H1 (cell line): Measurements from ENCODE around the gene PHF14. TPM values are rescaled to one million over a fixed set of nuclear protein-coding genes. Genes with fewer than 3 reads are reported as not detected.

ENCODE experiments used
- CTCF ChIA-PET: fragments of 300-600 bp; sonication (Branson Sonifier 250); formaldehyde crosslinking; loops from one replicate; lab custom pipeline; 2021; ENCODE audit not compliant: partially characterized antibody; lab: Charles Lee
- POLR2A ChIA-PET: fragments of 300-600 bp; sonication (Branson Sonifier 250); formaldehyde crosslinking; loops from one replicate; lab custom pipeline; 2021; ENCODE audit warnings: inconsistent platforms; ENCODE audit not compliant: partially characterized antibody; lab: Charles Lee
- DNase-seq, 2 experiments: peaks; one replicate each; pipeline versions ENCODE4 v3.0.0 to v3.0.0-alpha.2; 2010 to 2022; ENCODE audit warnings: low spot score in 2 of 2, low read depth in 1 of 2, mixed read lengths in 1 of 2
- FAIRE-seq: peaks from 2 replicates; lab custom pipeline; 2011; peaks lifted over from hg19 to GRCh38; lab: Jason Lieb, UNC
- H2AFZ ChIP-seq: 2 replicates; pipeline ENCODE4 v1.8.1; 2012; ENCODE audit warnings: low read length, inconsistent platforms
- H2AK5ac ChIP-seq: 2 replicates; pipeline ENCODE4 v1.6.1; 2013; ENCODE audit warnings: low read depth, low read length
- H2BK120ac ChIP-seq: replicated peaks from 2 replicates; pipeline ENCODE3; 2013; ENCODE audit warnings: low read depth, low read length, inconsistent platforms
- H2BK12ac ChIP-seq: 2 replicates; pipeline ENCODE4 v1.6.1; 2013; ENCODE audit warnings: low read depth, low read length
- H2BK15ac ChIP-seq: 2 replicates; pipeline ENCODE4 v1.6.1; 2013; ENCODE audit warnings: low read length
- H2BK20ac ChIP-seq: 2 replicates; pipeline ENCODE4 v1.6.1; 2013; ENCODE audit warnings: low read length
- H2BK5ac ChIP-seq: 2 replicates; pipeline ENCODE4 v1.6.1; 2013; ENCODE audit warnings: low read depth, low read length
- H3K14ac ChIP-seq: 2 replicates; pipeline ENCODE4 v1.6.1; 2013; ENCODE audit warnings: inconsistent platforms; ENCODE audit not compliant: insufficient read length
- H3K18ac ChIP-seq: 2 replicates; pipeline ENCODE4 v1.6.1; 2013; ENCODE audit warnings: low read length; ENCODE audit errors: extremely low read depth
- H3K23ac ChIP-seq: 2 replicates; pipeline ENCODE4 v1.6.1; 2013; ENCODE audit warnings: inconsistent platforms; ENCODE audit not compliant: insufficient read length
- H3K23me2 ChIP-seq: 2 replicates; pipeline ENCODE4 v1.6.1; 2013; ENCODE audit warnings: low read depth, low read length
- H3K27ac ChIP-seq: 2 replicates; pipeline ENCODE4 v1.6.1; 2011; ENCODE audit warnings: low read depth, low read length, inconsistent platforms
- H3K27me3 ChIP-seq, 4 experiments: replicated peaks in 1 of 4; 1 replicate in 1 of 4; 2 replicates in 3 of 4; pipeline versions ENCODE4 v1.6.1 to v1.8.1; 2011 to 2013; ENCODE audit warnings: low read length in 3 of 4, mild to moderate bottlenecking in 3 of 4, inconsistent platforms in 2 of 4, mixed read lengths in 2 of 4, moderate library complexity in 1 of 4; ENCODE audit not compliant: control insufficient read depth in 3 of 4, insufficient read depth in 3 of 4; ENCODE audit errors: extremely low read depth in 1 of 4
- H3K36me3 ChIP-seq, 4 experiments: 2 replicates each; pipeline versions ENCODE4 v1.6.1 to v1.8.1; 2011 to 2013; ENCODE audit warnings: mild to moderate bottlenecking in 4 of 4, low read length in 3 of 4, moderate library complexity in 2 of 4, control low read depth in 1 of 4, inconsistent platforms in 1 of 4; ENCODE audit not compliant: insufficient read depth in 4 of 4, control insufficient read depth in 2 of 4
- H3K4ac ChIP-seq: replicated peaks from 2 replicates; pipeline ENCODE3; 2013; ENCODE audit warnings: low read length, low read depth, mixed read lengths, inconsistent platforms; ENCODE audit not compliant: insufficient read length
- H3K4me1 ChIP-seq, 4 experiments: replicated peaks in 1 of 4; 1 replicate in 1 of 4; 2 replicates in 3 of 4; pipeline versions ENCODE4 v1.6.1 to v1.8.1; 2011 to 2013; ENCODE audit warnings: low read length in 3 of 4, inconsistent platforms in 2 of 4, mixed read lengths in 1 of 4; ENCODE audit not compliant: insufficient read depth in 4 of 4, control insufficient read depth in 3 of 4
- H3K4me2 ChIP-seq, 2 experiments: 2 replicates each; pipeline versions ENCODE4 v1.6.1 to v1.8.1; 2011 to 2013; ENCODE audit warnings: low read depth in 2 of 2, low read length in 2 of 2, control low read depth in 1 of 2, inconsistent platforms in 1 of 2, mild to moderate bottlenecking in 1 of 2; ENCODE audit not compliant: insufficient read depth in 1 of 2
- H3K4me3 ChIP-seq, 4 experiments: fragments of 200-600, 300-600 bp in 1 of 4; sonication (generic), shearing (Covaris generic), sonication (Bioruptor Twin) in 1 of 4; 2 replicates each; pipeline versions ENCODE4 v1.5.1 to v1.8.1; 2011 to 2016; ENCODE audit warnings: low read length in 4 of 4, low read depth in 3 of 4, control low read depth in 2 of 4, inconsistent platforms in 2 of 4, mild to moderate bottlenecking in 2 of 4, mixed read lengths in 1 of 4, moderate library complexity in 1 of 4; ENCODE audit not compliant: insufficient read depth in 2 of 4; ENCODE audit errors: extremely low read depth in 1 of 4
- H3K56ac ChIP-seq: replicated peaks from 2 replicates; pipeline ENCODE3; 2013; ENCODE audit warnings: low read depth, mild to moderate bottlenecking, mixed read lengths, low read length, inconsistent platforms; ENCODE audit not compliant: insufficient read length
- H3K79me1 ChIP-seq: 2 replicates; pipeline ENCODE4 v1.6.1; 2013; ENCODE audit warnings: low read depth, low read length, control low read depth
- H3K79me2 ChIP-seq, 2 experiments: 2 replicates each; pipeline versions ENCODE4 v1.6.1 to v1.8.1; 2012 to 2013; ENCODE audit warnings: low read length in 2 of 2, mild to moderate bottlenecking in 2 of 2, inconsistent platforms in 1 of 2; ENCODE audit not compliant: insufficient read depth in 2 of 2, control insufficient read depth in 1 of 2
- H3K9ac ChIP-seq, 4 experiments: replicated peaks in 1 of 4; 1 replicate in 1 of 4; 2 replicates in 3 of 4; pipeline versions ENCODE4 v1.6.1 to v1.8.1; 2011 to 2013; ENCODE audit warnings: low read depth in 3 of 4, low read length in 3 of 4, control low read depth in 2 of 4, mild to moderate bottlenecking in 2 of 4, moderate library complexity in 2 of 4, inconsistent platforms in 1 of 4; ENCODE audit errors: extremely low read depth in 1 of 4
- H3K9me3 ChIP-seq, 2 experiments: 2 replicates each; pipeline versions ENCODE4 v1.6.1 to v1.8.1; 2012 to 2013; ENCODE audit warnings: mild to moderate bottlenecking in 2 of 2, moderate library complexity in 2 of 2, control low read depth in 1 of 2, inconsistent platforms in 1 of 2, low read depth in 1 of 2, low read length in 1 of 2, mixed read lengths in 1 of 2; ENCODE audit not compliant: insufficient read depth in 2 of 2
- H4K20me1 ChIP-seq, 2 experiments: replicated peaks in 1 of 2; 2 replicates each; pipeline versions ENCODE3 to v1.8.1; 2011 to 2013; ENCODE audit warnings: inconsistent platforms in 2 of 2, low read length in 2 of 2, mild to moderate bottlenecking in 1 of 2; ENCODE audit not compliant: insufficient read depth in 2 of 2, control insufficient read depth in 1 of 2
- H4K5ac ChIP-seq: 2 replicates; pipeline ENCODE4 v1.6.1; 2013; ENCODE audit warnings: low read length, low read depth, mixed read lengths, inconsistent platforms; ENCODE audit not compliant: insufficient read length
- H4K8ac ChIP-seq: 2 replicates; pipeline ENCODE4 v1.8.0; 2013; ENCODE audit warnings: mild to moderate bottlenecking, moderate library complexity, low read length, inconsistent platforms; ENCODE audit not compliant: insufficient read depth; ENCODE audit errors: extremely low read depth
- H4K91ac ChIP-seq: replicated peaks from 2 replicates; pipeline ENCODE3; 2013; ENCODE audit warnings: low read length, mixed read lengths, inconsistent platforms; ENCODE audit not compliant: insufficient read length
- ASH2L ChIP-seq: fragments of 200-600, 300-600 bp; sonication (generic); IDR thresholded peaks from one replicate; pipeline ENCODE4 v1.7.1; 2017; ENCODE audit warnings: low read length
- BRCA1 ChIP-seq: IDR thresholded peaks from 2 replicates; pipeline ENCODE4 v1.6.1; 2012; ENCODE audit warnings: low read depth, low read length, improper control_type of control experiment
- CHD1 ChIP-seq: IDR thresholded peaks from 2 replicates; pipeline ENCODE4 v1.6.1; 2012; ENCODE audit warnings: low read depth, low read length, improper control_type of control experiment
- GABPA ChIP-seq: IDR thresholded peaks from 2 replicates; pipeline ENCODE4 v1.6.1; 2011; ENCODE audit warnings: mild to moderate bottlenecking, low read length, moderate library complexity, borderline replicate concordance; ENCODE audit not compliant: insufficient read depth
- POLR2A ChIP-seq, 2 experiments: IDR thresholded peaks; 1 replicate in 1 of 2; 2 replicates in 1 of 2; pipeline ENCODE4 v1.6.1; 2011; ENCODE audit warnings: low read depth in 2 of 2, low read length in 2 of 2, mild to moderate bottlenecking in 2 of 2; ENCODE audit errors: control extremely low read depth in 1 of 2
- POU5F1 ChIP-seq: IDR thresholded peaks from 2 replicates; pipeline ENCODE4 v1.6.1; 2011; ENCODE audit warnings: low read depth, mild to moderate bottlenecking, low read length, moderate library complexity
- RAD21 ChIP-seq, 2 experiments: IDR thresholded peaks in 1 of 2; conservative IDR thresholded peaks in 1 of 2; 2 replicates each; pipeline ENCODE4 v1.6.1; 2011; ENCODE audit warnings: low read depth in 2 of 2, low read length in 2 of 2, improper control_type of control experiment in 1 of 2, inconsistent platforms in 1 of 2, mild to moderate bottlenecking in 1 of 2, moderate library complexity in 1 of 2
- SP4 ChIP-seq: IDR thresholded peaks from 2 replicates; pipeline ENCODE4 v1.6.1; 2012; ENCODE audit warnings: low read length, inconsistent platforms
- polyA plus RNA-seq, 7 experiments: library from polyadenylated mRNA; depleted of rRNA in 3 of 7; stranded (reverse) in 5 of 7; unstranded in 2 of 7; fragments of >200 nt in 5 of 7; fragments of 200-250 nt in 2 of 7; gene quantifications; 1 replicate in 5 of 7; 2 replicates in 1 of 7; 4 replicates in 1 of 7; pipeline versions ENCODE4 v1.2.1 to v1.2.3, GENCODE V29; 2011 to 2013; ENCODE audit warnings: missing spikeins in 2 of 7, mixed read lengths in 2 of 7
- total RNA-seq: library from RNA; stranded (reverse); fragmentation: NEBNext Ultra II Directional; extraction: Animal tissue kit (Norgen Biotek cat#: 25700); gene quantifications from 2 replicates; pipeline ENCODE4 v1.2.1, GENCODE V29; 2021

PHF14 gene
- total and polyA plus RNA-seq, 2 of the 8 experiments (the other 6 are each of a cell fraction or from before 2014, with no cell fraction given) = 17.9 to 70.6 TPM

DNA sequence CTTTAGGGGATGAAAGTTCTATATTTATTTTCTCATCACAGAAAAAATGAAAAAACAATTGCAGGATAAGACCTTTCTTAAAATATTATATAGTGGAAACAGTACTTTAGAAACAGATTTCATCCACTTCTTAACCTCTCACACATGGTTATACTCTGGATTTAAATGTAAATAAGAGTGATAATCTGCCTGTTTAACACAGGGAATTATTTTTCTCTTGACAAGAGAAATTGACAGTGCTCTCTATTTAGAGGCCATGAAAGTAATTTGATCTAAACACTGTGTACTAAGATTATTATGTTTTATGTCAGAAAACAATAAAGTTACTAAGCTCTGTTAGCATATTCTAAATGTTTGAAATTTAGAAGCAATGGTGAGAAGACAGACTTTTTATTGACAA lies 88.4 kb downstream of the PHF14 start:
- Histone ChIP-seq H4K5ac (no peak overlapping the region), H4K20me1 (peaks cover 0 to 4% of the 10 kb centered on the region in 2 experiments), H2BK15ac (no peak overlapping the region), H3K27me3 (no peaks in the 10 kb centered on the region), H3K56ac (no peak overlapping the region), H3K4me1 (peaks cover 0 to 6% (median 0%) of the 10 kb centered on the region in 4 experiments; a peak in 2 of 7 replicates), H3K4ac (no peak overlapping the region), H3K18ac (no peak overlapping the region), H2AK5ac (no peak overlapping the region), H3K23me2 (no peaks in the 10 kb centered on the region), H4K91ac (no peak overlapping the region), H2AFZ (no peak overlapping the region), H2BK12ac (no peak overlapping the region), H3K27ac (no peak overlapping the region), H3K4me3 (no peak overlapping the region), H3K79me2 (no peaks in the 10 kb centered on the region), H2BK20ac (no peak overlapping the region), H3K4me2 (no peak overlapping the region), H2BK5ac (no peak overlapping the region), H4K8ac (no peak overlapping the region), H3K14ac (no peak overlapping the region), H2BK120ac (no peak overlapping the region), H3K9me3 (no peaks in the 10 kb centered on the region), H3K79me1 (no peaks in the 10 kb centered on the region), H3K36me3 (peaks cover 0 to 11% (median 0%) of the 10 kb centered on the region in 4 experiments; a peak in 2 of 8 replicates), H3K23ac (no peak overlapping the region), H3K9ac (no peak overlapping the region)
- FAIRE-seq (no peak), DNase-seq (no peak)
- TF ChIP-seq RAD21 (IDR thresholded peaks at IDR 0.05 in 1 of 2, conservative IDR thresholded peaks at IDR 0.05 in 1 of 2; ENCODE audit: low read depth in 2 of 2, low read length in 2 of 2) (no peak), ASH2L (no peak), BRCA1 (no peak), POU5F1 (no peak), POLR2A (IDR thresholded peaks at IDR 0.05; ENCODE audit: control extremely low read depth in 1 of 2, low read depth in 2 of 2, low read length in 2 of 2) (no peak), GABPA (no peak), CHD1 (no peak), SP4 (no peak)
- ChIA-PET POLR2A (interaction anchor here (2.4 kb wide), 1 partner anchor 21 kb away, joined by 6 read pairs; no protein-coding TSS in a partner anchor), CTCF (interaction anchor here (1.0 kb wide), 1 partner anchor 151 kb away, joined by 5 read pairs; no protein-coding TSS in a partner anchor)
